Measurements from ENCODE around the gene NR0B2.

The NR0B2 gene

DNA sequence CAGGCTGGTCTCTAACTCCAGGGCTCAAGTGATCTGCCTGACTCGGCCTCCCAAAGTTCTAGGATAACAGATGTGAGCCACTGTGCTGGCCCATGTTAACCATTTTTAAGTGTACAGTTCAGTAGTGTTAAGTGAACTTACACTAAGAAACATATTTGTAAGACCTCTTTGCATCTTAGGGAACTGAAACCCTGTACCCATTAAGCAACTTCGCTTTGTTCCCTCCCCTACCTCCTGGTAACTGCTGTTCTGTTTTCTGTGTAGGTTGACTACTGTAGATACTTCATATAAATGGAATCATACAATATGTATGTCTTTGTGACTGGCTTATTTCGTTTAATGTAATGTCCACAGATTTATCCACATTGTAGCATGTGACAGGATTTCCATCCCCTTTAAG is 18.8 kb upstream of the NR0B2 start:
- no peak for DNase-seq

DNA sequence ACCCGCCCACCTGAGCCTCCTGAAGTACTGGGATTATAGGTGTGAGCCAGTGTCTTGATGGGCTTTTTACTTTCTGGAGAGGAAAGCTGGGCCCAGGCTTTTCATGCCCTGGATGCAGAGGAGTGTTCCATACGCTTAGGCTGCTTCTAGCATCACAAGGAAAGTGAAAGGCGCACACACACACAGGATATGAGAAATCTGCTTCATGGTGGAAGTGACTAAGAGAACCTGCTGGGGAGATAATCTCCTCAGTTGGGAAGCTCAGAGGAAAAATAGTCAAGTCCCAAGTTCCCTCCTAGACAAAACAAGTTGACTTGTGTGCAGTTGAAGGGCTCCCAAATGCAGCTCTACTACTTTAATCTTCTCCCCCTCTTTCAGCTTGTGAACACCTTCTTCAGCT is 9.9 kb upstream of the NR0B2 start:
- DNase-seq, result no peak

DNA sequence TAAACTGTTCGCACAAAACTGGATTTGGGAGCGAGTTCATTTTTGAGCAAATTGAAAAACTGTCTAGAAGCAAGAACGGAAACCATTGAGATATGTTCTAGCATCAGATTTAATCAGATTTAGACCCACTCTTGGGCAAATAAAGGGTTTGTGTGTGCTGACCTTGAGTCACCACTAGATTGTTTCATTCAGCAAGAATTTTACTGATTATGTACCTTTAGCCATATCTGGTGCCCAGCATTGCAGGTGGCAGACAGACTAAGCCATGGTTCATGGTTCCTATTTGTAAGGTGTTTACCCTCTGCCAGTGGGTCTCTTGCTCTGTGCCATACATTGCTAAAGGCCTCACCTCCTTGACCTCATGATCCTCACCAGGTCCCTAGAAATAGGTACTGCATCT is 9.1 kb upstream of the NR0B2 start:
- no peak for DNase-seq

DNA sequence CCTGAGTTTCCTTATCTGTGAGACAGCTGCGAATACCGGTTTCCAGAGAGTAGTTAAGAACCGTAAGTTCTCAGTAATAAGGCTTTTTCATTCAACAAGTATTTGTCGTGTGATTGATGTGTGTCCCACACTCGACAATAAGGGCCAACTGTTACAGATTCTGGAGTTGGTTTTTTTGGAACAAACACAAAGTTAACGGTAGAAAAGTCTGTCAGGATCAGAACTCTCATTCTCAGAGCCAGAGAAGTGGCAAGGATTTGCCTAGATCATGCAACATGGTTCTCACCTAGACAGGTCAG is 8.6 kb upstream of the NR0B2 start:
- no peak for DNase-seq

DNA sequence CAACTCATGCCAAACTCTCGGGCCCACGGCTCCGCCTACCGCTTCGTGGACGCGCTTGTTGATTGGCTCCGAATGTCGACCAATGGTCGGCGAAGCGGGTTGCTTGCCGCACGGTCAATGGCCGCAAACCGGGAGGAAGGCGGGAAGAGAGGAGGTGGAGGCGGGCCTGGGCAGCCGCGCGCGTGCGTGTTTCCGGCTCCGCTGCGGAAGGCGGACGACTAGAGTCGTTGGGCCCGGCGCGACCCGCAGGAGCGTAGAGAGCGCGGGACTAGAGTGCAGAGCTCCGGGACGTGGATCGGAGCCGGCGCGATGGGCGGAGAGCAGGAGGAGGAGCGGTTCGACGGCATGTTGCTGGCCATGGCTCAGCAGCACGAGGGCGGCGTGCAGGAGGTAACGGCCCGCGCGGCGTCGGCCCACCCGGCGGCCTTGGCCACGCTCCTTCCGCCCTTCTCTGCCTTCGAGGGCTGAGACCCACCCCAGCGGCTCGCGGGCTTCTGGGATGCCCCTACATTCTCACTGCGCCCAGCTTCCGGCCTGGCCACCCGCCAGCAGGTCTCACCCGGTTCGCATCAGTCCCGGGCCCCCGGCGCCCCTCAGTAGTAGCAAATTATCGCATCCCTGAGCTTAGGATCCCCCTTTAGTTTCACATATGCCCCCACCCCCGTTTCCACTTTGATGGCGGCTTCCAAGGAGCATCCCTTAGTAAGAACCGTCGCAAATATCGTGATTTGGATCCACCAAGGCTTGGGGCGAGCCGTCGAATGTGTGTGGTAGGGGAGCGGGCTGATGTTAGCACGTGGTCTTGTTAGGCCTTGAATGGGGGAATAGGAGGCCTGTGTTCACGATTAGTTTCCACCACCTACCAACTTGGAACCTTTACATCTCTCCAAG is 8.0 kb upstream of the NR0B2 start, which contains the start of gene NUDC:
NUDC (plus strand) TSS at position 204 of the 891 bp plus-strand sequence; CDS start at position 310, 106 bp downstream.
- DNase-seq, result peak; percentile 94

DNA sequence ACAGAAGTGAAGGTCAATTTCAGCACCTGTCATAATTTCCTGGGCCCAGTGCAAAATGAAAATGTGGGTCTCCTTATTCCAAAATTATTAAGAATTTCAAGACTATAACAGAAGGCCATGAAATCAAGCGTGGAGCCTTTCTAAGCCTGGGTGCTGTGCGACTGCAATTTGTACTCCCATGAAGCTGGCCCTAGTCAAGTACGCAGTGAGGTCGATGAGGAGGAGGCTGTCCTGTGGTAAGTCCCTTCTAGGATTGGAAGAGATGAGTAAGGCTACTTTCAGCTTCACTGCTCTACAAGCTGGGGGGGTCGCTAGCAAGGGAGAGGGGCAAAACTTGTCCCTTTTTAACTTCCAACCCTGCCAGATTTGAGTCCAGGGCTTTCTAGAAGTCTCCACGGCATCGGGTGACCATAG is 7.4 kb upstream of the NR0B2 start:
- DNase-seq, result no peak

DNA sequence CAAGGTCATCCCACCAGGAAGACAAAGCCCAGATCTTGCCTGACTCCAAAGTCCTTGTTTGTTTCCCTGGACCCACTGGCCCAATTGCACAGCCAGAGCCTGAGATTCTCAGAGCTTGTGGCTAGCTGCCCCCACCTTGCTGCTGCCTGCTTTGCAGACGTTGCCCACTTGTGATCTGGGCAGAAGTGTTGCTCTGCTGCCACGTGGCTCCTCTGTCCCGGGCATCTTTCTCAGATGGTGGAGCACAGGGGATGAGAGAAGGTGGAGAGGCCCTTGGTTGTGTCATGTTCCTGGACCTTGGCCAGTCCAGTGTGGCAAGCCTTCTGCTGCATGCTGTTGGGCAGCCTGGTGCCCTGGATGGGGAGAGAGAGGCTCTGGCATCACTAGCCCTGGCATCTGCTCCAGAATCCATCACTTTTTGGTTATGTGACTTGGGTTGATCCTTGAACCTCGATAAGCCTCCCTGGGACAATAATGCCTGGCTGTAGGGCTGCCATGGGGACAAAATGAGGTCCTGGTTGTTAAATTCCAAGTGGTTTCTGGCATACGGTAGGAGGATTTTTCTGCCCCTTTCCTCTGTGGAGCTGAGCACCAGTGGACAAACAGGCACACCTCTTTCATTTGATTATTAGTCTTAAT is 1.5 kb upstream of the NR0B2 start:
- DNase-seq, result no peak

DNA sequence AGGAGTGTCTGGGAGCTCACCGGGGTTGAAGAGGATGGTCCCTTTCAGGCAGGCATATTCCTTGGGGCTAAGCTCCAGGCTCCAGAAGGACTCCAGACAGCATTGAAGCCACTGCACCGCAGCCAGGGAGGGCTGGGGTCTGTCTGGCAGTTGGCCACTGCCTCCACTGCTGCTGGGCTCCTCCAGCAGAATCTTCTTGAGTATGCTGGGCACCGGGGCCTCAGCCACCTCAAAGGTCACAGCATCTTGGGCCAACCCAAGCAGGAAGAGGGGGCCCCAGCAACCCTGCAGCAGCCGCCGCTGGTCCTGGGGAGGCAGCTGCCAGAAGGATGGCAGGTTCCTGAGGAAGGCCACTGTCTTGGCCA is 404 bp downstream of the NR0B2 start:
- no peak for DNase-seq

DNA sequence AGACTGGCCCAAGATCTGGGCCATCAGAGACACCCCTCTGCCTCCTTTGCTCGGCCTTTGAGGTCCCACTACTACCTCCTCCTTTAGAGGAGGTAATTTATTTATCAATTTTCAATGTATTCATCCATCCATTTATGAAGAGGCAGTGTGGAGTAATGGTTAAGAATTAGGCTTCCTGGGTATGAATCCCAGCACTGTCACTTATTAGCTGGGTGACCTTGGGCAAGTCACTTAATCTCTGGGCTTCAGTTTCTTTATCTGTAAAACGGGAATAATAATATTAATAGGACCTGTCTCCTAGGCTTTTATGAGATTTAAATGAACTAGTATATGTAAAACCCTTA is 1.7 kb downstream of the NR0B2 start:
- no peak for DNase-seq

DNA sequence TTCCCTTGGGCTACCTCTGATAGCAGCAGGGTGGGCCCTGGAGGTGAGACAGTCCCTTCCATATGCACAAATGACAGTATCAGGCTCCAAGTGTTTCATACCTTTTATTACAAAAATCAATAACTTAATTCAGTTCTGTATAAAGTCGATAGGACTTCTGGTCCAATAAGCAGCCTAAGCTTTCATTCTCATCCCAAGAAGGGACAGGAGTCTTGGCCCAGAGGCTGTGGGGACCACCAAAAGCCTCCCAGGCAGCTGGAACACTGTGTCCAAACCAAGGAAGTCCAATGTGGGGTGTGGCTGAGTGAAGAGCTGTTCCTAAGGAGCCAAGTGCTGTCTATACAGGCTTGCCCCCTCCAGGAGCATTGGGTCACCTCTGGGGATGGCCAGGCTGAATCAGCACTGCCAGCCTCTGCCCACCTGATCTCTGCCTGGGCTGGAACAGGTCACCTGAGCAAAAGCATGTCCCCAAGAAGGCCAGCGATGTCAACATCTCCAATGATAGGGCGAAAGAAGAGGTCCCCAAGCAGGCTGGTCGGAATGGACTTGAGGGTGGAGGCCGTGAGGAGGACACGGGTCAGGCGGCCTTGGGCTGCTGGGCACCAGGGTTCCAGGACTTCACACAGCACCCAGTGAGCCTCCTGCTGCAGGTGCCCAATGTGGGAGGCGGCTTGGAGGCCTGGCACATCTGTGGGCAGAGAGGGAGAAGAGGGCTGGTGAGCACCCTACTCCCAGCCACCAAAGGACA is 2.2 kb downstream of the NR0B2 start:
- DNase-seq, result no peak

DNA sequence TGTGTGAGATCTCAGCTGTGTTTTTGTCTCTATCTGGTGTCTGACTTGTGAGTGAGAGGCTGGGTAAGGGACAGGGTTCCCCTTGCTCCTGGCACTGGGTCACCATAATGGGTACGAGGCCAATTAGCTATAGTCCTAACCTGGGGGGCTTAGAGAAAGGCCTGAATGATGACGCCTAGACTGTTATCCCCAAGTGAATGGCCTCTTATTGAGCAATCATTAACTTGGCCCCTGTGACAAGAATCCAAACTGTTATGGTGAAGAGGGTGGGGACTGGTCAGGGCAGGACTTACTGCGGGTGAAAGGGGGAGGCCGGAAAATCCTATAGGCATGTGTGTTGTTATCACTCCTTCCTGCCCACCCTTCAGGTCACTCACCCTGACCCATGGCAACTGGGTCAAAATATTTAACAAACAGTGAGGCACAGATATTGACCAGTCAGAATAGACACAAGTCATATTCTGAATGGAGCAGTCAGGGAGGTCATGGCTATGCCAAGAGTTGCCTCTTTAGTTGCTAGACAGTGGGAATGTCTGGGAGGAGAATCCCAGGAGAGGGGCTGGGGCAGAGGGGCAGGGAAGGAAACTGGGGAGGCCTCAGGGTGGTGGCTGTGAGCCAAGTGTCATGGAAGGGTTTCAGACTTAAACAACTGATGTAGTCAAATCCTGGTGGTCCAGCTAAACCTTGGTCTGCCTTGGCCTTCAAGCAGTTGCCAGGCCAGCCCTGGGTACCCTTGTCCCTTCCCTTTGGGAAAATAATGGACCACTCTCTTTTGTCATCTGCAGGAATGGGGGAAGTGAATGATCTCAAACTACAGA is 3.2 kb downstream of the NR0B2 start:
- no peak for DNase-seq

DNA sequence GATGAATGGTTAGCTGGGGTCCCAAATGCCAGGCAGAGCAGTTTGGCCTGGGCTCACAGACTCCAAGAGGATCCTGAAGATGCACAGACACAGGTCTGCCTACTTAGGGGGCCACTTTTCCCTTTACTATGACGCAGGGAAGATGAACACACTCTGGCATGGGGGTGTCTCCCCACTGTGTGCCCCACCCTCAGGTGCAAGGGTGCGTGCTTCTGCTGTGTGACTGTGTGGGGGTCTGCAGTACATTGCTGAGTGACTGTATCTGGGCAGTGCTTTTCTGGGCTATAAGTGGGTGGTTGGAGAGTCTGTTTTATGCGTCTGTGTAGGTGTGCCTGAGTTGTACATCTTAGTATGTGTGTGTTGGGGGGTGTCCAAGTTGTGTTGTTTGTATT is 3.8 kb downstream of the NR0B2 start:
- no peak for DNase-seq

DNA sequence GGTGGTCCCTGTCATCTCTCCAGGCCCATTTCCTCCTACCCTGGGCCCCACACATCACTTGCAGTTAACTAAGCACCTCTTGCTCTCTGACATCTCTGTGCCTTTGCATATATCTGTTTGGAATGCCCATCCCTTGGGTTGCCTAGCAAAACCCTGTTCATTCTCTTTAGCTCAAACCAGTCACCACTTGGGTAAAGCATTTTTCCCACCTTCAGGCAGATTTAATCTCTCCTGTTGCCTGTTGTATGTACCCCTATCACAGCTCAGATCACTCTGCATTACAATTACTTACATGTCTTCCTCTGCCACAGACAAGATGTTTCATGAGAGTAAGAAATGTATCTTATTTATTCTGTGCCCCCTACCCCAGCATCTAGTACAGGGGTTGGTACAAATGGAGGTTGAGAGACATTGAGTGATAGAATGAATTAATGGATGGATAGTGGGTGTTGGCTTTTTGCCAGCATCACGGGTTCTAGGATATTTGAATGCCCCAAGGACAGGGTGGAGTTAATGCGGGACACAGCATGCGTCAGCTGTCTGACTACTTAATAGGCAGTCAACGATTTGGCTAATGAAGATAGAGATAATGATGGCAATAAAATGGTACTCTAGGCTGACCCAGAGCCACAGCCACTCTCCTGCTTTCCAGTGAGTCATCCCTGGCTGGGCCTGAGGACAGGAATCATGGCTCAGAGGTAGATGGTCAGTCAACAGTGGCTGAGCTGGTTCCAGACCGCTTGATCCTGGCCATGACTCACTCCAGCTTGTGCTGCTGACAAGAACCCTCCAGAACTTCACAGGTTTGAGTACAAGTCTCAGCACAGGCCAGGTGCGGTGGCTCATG is 6.5 kb downstream of the NR0B2 start:
- no peak for DNase-seq

DNA sequence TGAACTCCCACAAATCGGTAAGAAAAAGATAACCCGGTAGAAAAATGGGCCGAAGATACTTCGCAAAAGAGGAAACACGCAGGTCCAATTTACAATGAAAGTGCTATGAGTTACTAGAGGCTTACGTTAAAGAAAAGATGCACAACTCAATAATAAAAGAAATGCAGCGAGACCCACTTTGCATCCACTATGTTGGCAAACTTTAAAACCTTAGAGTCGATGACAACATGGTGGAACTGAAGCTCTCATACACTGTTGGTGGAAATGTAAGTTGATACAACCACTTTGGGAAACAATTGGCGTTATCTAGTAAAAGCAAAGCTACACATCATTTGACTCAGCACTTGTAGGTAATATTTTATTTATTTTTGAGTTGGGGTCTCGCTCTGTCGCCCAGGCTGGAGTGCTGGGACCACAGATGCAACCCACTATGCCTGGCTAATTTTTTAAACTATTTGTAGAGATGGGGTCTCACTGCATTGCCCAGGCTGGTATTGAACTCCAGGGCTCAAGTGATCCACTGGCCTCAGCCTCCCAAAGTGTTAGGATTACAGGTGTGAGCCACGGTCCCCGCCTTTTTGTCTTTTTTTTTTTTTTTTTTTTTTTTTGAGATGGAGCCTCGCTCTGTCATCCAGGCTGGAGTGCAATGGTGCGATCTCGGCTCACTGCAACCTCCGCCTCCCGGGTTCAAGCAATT is 12.8 kb downstream of the NR0B2 start:
- DNase-seq, result no peak

DNA sequence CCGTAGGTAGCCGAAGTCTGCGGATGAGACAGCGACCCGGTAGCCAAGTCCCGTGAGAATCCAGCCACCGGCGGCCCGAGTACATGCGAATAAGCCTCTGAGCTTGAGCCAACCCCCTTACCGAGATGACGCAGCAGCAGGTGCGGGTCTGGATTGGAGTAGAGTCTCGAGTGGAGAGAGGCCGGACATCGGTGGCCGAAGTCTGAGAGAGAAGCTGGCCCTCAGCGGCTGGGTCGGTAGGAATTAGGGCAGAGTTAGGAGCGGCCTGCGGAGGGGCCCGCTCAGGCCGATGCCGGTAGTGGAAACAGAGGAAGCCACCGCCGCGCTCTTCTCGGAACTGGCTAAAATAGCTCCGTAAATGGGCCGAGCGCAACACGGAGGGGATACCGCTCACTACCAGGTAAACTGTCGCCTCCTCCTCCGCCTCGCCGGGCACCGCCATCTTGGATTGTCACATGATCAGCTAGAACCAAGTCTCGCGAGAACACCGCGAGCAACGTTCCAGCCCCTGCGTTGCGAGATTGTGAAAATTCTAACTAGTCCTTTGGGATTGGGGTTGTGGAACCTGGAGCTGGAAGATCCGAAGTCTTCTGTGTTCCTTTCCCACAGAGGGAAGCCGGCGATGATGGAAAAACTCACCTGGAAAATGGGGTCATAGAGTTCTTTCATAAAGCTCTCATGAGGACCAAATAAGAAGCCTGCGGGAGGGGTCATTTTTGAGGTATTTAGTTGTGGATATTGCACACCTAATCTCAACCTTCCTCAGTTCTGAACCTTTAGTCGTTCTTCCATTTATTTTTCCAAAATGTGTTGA is 13.6 kb downstream of the NR0B2 start, which contains the start of gene GPATCH3:
GPATCH3 (minus strand) TSS at position 467 of the 814 bp plus-strand sequence; CDS start at position 442, 25 bp downstream.
- DNase-seq, result peak; percentile 86

DNA sequence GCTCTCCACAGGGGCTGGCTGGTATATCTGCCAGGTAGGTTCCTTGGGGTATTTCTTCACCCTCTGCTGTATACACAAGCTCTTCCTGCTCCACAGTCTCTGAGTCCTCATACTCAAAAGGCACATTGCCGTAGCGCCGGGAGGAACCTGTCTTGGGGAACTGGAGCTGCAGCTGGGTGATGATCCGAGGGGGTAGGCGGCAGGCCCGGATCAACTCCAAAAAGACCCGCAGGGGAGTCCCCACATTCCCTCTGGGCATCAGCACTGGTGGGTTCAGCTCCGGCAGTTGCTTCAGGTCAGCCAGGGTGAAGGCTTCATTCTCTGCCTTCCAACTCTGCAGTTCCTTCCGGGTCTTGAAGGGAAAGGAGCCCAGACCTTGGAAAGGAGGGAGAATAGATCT is 16.4 kb downstream of the NR0B2 start:
- no peak for DNase-seq

DNA sequence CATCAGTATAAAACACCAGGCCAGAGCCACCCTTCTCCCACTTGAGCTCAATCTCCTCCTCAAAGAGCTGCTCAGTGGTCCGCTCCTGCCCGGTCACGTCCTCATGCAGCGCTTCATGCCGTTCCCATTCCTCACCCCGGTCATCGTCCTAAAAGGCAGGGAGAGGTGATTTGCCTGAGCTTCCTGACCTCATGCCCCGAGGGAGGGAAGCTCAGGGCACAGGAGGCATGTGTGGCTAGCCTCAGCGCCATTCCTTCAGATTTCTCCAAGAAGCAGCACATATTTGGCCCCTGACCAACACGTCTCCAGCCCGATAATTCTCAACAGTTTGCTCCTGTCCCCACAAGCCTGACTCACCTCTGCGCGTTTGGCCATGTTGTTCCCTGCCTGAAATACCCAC is 19.5 kb downstream of the NR0B2 start:
- no peak for DNase-seq

DNA sequence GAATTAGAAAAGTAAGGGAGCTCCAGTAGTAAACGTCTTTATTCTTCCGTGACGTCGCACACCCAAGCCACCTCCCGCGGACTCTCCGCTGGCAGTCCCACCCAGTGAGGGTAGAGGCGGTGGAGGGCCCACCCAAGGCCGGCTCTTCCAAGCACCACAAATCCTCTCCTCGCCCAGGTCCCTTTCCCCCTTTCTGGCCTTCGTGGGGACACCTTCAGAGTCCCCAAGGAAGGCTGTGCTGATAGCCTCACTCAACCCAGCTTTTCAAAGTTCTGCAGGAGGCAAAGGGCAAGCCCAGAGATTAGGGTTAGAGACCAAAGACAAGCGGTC is 23.3 kb downstream of the NR0B2 start:
- no peak for DNase-seq

DNA sequence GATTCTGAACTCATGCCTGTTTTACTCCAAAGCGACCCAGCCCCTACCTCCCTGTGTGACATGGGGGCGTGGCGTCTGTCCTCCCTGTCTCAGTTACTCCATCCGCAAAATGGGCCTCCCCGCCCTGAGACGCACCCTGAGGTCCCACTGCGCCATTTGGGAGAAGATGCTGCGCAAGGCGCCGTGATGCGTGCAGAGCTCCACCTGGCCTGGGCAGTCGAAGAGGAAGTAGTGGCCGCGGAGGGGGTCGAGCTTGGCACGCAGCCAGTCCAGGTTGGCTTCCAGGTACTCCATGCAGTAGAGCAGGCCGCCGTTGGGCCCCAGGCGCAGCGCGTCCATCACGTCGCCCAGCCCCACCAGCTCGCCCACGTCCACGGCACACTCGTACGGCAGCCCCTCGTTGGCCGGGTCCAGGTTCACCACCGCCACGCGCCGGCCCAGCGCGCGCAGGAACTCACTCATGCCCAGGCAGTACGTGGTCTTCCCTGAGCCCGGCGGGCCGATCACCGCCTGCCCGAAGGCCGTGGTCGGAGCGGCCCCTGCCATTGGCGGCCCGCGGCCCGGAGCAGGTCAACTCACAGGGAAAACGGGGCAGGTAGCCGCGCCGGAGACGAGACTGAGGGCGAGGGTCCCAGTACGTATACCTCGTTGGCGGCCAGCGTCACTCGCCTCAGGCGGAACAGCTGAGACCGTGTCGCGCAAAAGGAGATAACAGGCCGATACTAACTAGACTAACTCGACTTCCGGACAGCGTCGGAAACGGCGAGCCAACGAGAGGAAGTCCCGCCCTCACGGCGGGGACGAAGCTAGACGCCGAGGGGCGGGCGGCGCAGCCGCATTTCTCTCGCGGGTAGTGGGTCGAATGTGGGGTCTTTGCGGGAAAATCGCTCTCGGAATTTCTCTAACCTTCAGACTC is 24.0 kb downstream of the NR0B2 start, which contains the start of gene GPN2:
GPN2 (minus strand) TSS at position 733 of the 916 bp plus-strand sequence; CDS start at position 546, 187 bp downstream.
- peak; percentile 72 for DNase-seq
